ENCODE measurements around the gene TSKS. TPM values are rescaled to one million over a fixed set of nuclear protein-coding genes. Genes with fewer than 3 reads are reported as not detected.

TSKS gene
- total RNA-seq, 4 donors from 2014 or later: 0.32 to 12.7 (median 0.82) TPM; not detected in 1

GRCh38 chr19:49799271-49799797, 36.2 kb upstream of the TSKS start:
- Histone ChIP-seq H3K27ac (no peak overlapping the region), H3K9me3 (no peaks in the 10 kb centered on the region), H3K4me3 (no peak overlapping the region), H3K4me1 (peaks cover 0 to 11% (median 4%) of the 10 kb centered on the region in 4 donors), H3K36me3 (peaks cover 0 to 48% (median 22%) of the 10 kb centered on the region in 4 donors), H3K27me3 (no peaks in the 10 kb centered on the region)
- TF ChIP-seq, protein P1, sequence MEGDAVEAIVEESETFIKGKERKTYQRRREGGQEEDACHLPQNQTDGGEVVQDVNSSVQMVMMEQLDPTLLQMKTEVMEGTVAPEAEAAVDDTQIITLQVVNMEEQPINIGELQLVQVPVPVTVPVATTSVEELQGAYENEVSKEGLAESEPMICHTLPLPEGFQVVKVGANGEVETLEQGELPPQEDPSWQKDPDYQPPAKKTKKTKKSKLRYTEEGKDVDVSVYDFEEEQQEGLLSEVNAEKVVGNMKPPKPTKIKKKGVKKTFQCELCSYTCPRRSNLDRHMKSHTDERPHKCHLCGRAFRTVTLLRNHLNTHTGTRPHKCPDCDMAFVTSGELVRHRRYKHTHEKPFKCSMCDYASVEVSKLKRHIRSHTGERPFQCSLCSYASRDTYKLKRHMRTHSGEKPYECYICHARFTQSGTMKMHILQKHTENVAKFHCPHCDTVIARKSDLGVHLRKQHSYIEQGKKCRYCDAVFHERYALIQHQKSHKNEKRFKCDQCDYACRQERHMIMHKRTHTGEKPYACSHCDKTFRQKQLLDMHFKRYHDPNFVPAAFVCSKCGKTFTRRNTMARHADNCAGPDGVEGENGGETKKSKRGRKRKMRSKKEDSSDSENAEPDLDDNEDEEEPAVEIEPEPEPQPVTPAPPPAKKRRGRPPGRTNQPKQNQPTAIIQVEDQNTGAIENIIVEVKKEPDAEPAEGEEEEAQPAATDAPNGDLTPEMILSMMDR (IDR thresholded peaks at IDR 0.05): no peak
- TF ChIP-seq EP300 (IDR thresholded peaks at IDR 0.05; ENCODE audit: low read depth): no peak
- no peak for TF ChIP-seq POLR2AphosphoS5 (IDR thresholded peaks at IDR 0.05)
- no peak for TF ChIP-seq POLR2A (IDR thresholded peaks at IDR 0.05)
- 95% methylated on average over 26 of the region's 28 CpGs; no CpG with 5 or more reads in 1 of the 2 donors for WGBS, 2 donors (ENCODE audit: low coverage in 1 of 2)
- intact Hi-C loops (cut with DNase I; ENCODE audit: low total_unique reads): no loop called here
- no peak for DNase-seq
- in situ Hi-C loops (cut with MboI; ENCODE audit: low pct_ligation_motif_present in 1 of 4, low pct_unique_long_range_greater_than_20kb in 1 of 4, low sequenced_read_pairs in 3 of 4): no loop called here

GRCh38 chr19:49798574-49798973, 35.5 kb upstream of the TSKS start:
- 91% methylated on average over 11 of the region's 11 CpGs; no CpG with 5 or more reads in 1 of the 2 donors for WGBS, 2 donors (ENCODE audit: low coverage in 1 of 2)
- no peak overlapping the region for H3K27ac ChIP-seq
- no peak overlapping the region for H3K4me3 ChIP-seq
- DNase-seq: no peak
- no peaks in the 10 kb centered on the region for H3K27me3 ChIP-seq
- no peaks in the 10 kb centered on the region for H3K9me3 ChIP-seq
- peaks cover 0 to 54% (median 24%) of the 10 kb centered on the region in 4 donors for H3K36me3 ChIP-seq
- intact Hi-C loops (cut with DNase I; ENCODE audit: low total_unique reads) (no loop called here), in situ Hi-C loops (cut with MboI; ENCODE audit: low pct_ligation_motif_present in 1 of 4, low pct_unique_long_range_greater_than_20kb in 1 of 4, low sequenced_read_pairs in 3 of 4) (no loop called here)
- TF ChIP-seq, protein P1 (IDR thresholded peaks at IDR 0.05): no peak
- no peak for TF ChIP-seq POLR2AphosphoS5 (IDR thresholded peaks at IDR 0.05)
- TF ChIP-seq EP300 (IDR thresholded peaks at IDR 0.05; ENCODE audit: low read depth): no peak
- TF ChIP-seq POLR2A (IDR thresholded peaks at IDR 0.05): no peak
- peaks cover 0 to 11% (median 4%) of the 10 kb centered on the region in 4 donors for H3K4me1 ChIP-seq

DNA sequence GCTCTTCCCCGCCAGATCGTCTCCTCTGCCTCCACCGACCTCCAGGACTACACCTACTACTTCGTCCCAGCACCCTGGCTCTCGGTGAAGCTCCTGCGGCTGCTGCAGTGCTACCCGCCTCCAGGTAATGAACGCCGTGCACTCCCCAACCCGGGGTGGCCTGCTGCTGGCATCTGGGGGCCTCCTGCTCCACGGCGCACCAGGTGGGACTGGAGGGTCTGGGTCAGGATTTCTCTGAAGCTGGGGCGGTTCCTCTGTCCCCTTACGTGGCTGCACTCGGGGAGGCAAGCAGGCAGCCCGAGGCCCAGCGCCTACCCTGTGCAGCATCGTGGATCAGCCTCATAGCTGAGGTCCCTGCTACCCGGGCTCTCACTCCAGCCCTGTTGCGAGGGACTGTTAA, 32.5 kb upstream of the TSKS start:
- intact Hi-C loops (cut with DNase I; ENCODE audit: low total_unique reads): no loop called here

GRCh38 chr19:49793561-49793840, 30.4 kb upstream of the TSKS start:
- Histone ChIP-seq H3K4me3 (no peak overlapping the region), H3K36me3 (peaks cover 0 to 49% (median 19%) of the 10 kb centered on the region in 4 donors), H3K27ac (no peak overlapping the region), H3K9me3 (no peaks in the 10 kb centered on the region), H3K4me1 (no peaks in the 10 kb centered on the region), H3K27me3 (no peaks in the 10 kb centered on the region)
- TF ChIP-seq POLR2AphosphoS5 (IDR thresholded peaks at IDR 0.05) (no peak), POLR2A (IDR thresholded peaks at IDR 0.05) (no peak), EP300 (IDR thresholded peaks at IDR 0.05; ENCODE audit: low read depth) (no peak)
- TF ChIP-seq, protein P1 (IDR thresholded peaks at IDR 0.05): no peak
- WGBS, 2 donors (ENCODE audit: low coverage in 1 of 2): 91% methylated on average over 6 of the region's 6 CpGs; no CpG with 5 or more reads in 1 of the 2 donors
- in situ Hi-C loops (cut with MboI; ENCODE audit: low pct_ligation_motif_present in 1 of 4, low pct_unique_long_range_greater_than_20kb in 1 of 4, low sequenced_read_pairs in 3 of 4): no loop called here
- DNase-seq: no peak
- intact Hi-C loops (cut with DNase I; ENCODE audit: low total_unique reads): no loop called here

More for the DNA sequence above, 32.5 kb upstream of the TSKS start:
- Histone ChIP-seq H3K27ac (no peak overlapping the region), H3K4me1 (no peaks in the 10 kb centered on the region), H3K27me3 (no peaks in the 10 kb centered on the region), H3K9me3 (no peaks in the 10 kb centered on the region), H3K4me3 (no peak overlapping the region), H3K36me3 (peaks cover 0 to 65% (median 28%) of the 10 kb centered on the region in 4 donors)
- DNase-seq: no peak
- WGBS, 2 donors (ENCODE audit: low coverage in 1 of 2): 98% methylated on average over 20 of the region's 20 CpGs; no CpG with 5 or more reads in 1 of the 2 donors
- in situ Hi-C loops (cut with MboI; ENCODE audit: low pct_ligation_motif_present in 1 of 4, low pct_unique_long_range_greater_than_20kb in 1 of 4, low sequenced_read_pairs in 3 of 4): no loop called here
- TF ChIP-seq, protein P1 (IDR thresholded peaks at IDR 0.05): no peak
- no peak for TF ChIP-seq EP300 (IDR thresholded peaks at IDR 0.05; ENCODE audit: low read depth)
- no peak for TF ChIP-seq POLR2AphosphoS5 (IDR thresholded peaks at IDR 0.05)
- TF ChIP-seq POLR2A (IDR thresholded peaks at IDR 0.05): no peak
